Subcutaneous abdominal adipose tissue (tissue), 5 donors: ENCODE results near the gene NPPC.
"Not testable (repeated sequence)": the region's sequence is repeated elsewhere in the genome, so short reads cannot be mapped to it uniquely, and the experiment has no call there.

Source experiments
- H3K27ac ChIP-seq: one replicate; pipeline ENCODE4 v1.7.0; 2013; ENCODE audit warnings: low read depth, mild to moderate bottlenecking, inconsistent platforms, low read length, moderate library complexity
- H3K27me3 ChIP-seq, 5 donors: one replicate each; pipeline ENCODE4 v1.7.0; 2013; ENCODE audit warnings: low read length in 5 of 5, inconsistent platforms in 1 of 5; ENCODE audit not compliant: control insufficient read depth in 5 of 5, insufficient read depth in 4 of 5
- H3K36me3 ChIP-seq, 5 donors: one replicate each; pipeline ENCODE4 v1.7.0; 2013; ENCODE audit warnings: low read length in 5 of 5; ENCODE audit not compliant: control insufficient read depth in 5 of 5, insufficient read depth in 5 of 5
- H3K4me1 ChIP-seq, 5 donors: one replicate each; pipeline ENCODE4 v1.7.0; 2013; ENCODE audit warnings: low read length in 5 of 5, mild to moderate bottlenecking in 3 of 5, moderate library complexity in 1 of 5; ENCODE audit not compliant: control insufficient read depth in 5 of 5, insufficient read depth in 5 of 5
- H3K4me3 ChIP-seq, 5 donors: one replicate each; pipeline ENCODE4 v1.7.0; 2013; ENCODE audit warnings: low read length in 5 of 5, low read depth in 1 of 5
- H3K9ac ChIP-seq, 5 donors: one replicate each; pipeline ENCODE4 v1.7.0; 2013; ENCODE audit warnings: low read length in 5 of 5, mild to moderate bottlenecking in 4 of 5, moderate library complexity in 3 of 5
- H3K9me3 ChIP-seq, 5 donors: one replicate each; pipeline ENCODE4 v1.7.0; 2013; ENCODE audit warnings: low read length in 5 of 5; ENCODE audit not compliant: control insufficient read depth in 5 of 5
- donor health status: healthy.
- donor health status: healthy.
- donor health status: healthy.
- donor health status: healthy.
- donor health status: healthy.

Gene NPPC

GRCh38 chr2:231910771-231911170 is 15.4 kb downstream of the NPPC start:
- H3K9me3 ChIP-seq = no peaks in the 10 kb centered on the region
- H3K36me3 ChIP-seq = no peaks in the 10 kb centered on the region
- no peak overlapping the region for H3K9ac ChIP-seq
- no peak overlapping the region for H3K4me3 ChIP-seq
- H3K4me1 ChIP-seq = peaks cover 0 to 4% (median 0%) of the 10 kb centered on the region in 5 donors
- H3K27me3 ChIP-seq = peaks cover 0 to 8% (median 2%) of the 10 kb centered on the region in 5 donors
- no peak overlapping the region for H3K27ac ChIP-seq

- not testable (repeated sequence) for H3K36me3 ChIP-seq, H3K4me3 ChIP-seq, H3K27me3 ChIP-seq, H3K9ac ChIP-seq, H3K27ac ChIP-seq, H3K4me1 ChIP-seq, H3K9me3 ChIP-seq
Measured at GRCh38 chr2:231910161-231910560, 16.0 kb downstream of the NPPC start.

GRCh38 chr2:231909631-231910030 is 16.6 kb downstream of the NPPC start:
- H3K27ac ChIP-seq = no peak overlapping the region
- peaks cover 0 to 4% (median 0%) of the 10 kb centered on the region in 5 donors for H3K4me1 ChIP-seq
- H3K36me3 ChIP-seq = no peaks in the 10 kb centered on the region
- no peaks in the 10 kb centered on the region for H3K9me3 ChIP-seq
- peaks cover 0 to 8% (median 7%) of the 10 kb centered on the region in 5 donors for H3K27me3 ChIP-seq
- H3K9ac ChIP-seq = no peak overlapping the region
- H3K4me3 ChIP-seq = no peak overlapping the region

GRCh38 chr2:231908584-231908983 is 17.6 kb downstream of the NPPC start:
- no peak overlapping the region for H3K4me3 ChIP-seq
- peaks cover 0 to 4% (median 0%) of the 10 kb centered on the region in 5 donors for H3K4me1 ChIP-seq
- H3K9ac ChIP-seq = no peak overlapping the region
- peaks cover 0 to 12% (median 5%) of the 10 kb centered on the region in 5 donors for H3K27me3 ChIP-seq
- no peak overlapping the region for H3K27ac ChIP-seq
- no peaks in the 10 kb centered on the region for H3K9me3 ChIP-seq
- H3K36me3 ChIP-seq = no peaks in the 10 kb centered on the region

- Histone ChIP-seq H3K27ac (no peak overlapping the region), H3K27me3 (peaks cover 0 to 12% (median 5%) of the 10 kb centered on the region in 5 donors), H3K4me3 (no peak overlapping the region), H3K4me1 (peaks cover 0 to 4% (median 0%) of the 10 kb centered on the region in 5 donors), H3K36me3 (no peaks in the 10 kb centered on the region), H3K9me3 (no peaks in the 10 kb centered on the region), H3K9ac (no peak overlapping the region)
Measured at GRCh38 chr2:231907765-231908164, 18.4 kb downstream of the NPPC start.

- Histone ChIP-seq H3K36me3 (no peaks in the 10 kb centered on the region), H3K4me1 (peaks cover 0 to 5% (median 3%) of the 10 kb centered on the region in 5 donors), H3K4me3 (no peak overlapping the region), H3K9ac (no peak overlapping the region), H3K27ac (no peak overlapping the region), H3K27me3 (peaks cover 0 to 11% (median 5%) of the 10 kb centered on the region in 5 donors), H3K9me3 (no peaks in the 10 kb centered on the region)
Measured at GRCh38 chr2:231905026-231905425, 21.2 kb downstream of the NPPC start.

GRCh38 chr2:231904161-231904611 is 22.0 kb downstream of the NPPC start:
- Histone ChIP-seq H3K9ac (no peak overlapping the region), H3K4me3 (no peak overlapping the region), H3K4me1 (peaks cover 0 to 5% (median 2%) of the 10 kb centered on the region in 5 donors), H3K9me3 (no peaks in the 10 kb centered on the region), H3K36me3 (no peaks in the 10 kb centered on the region), H3K27ac (no peak overlapping the region), H3K27me3 (peaks cover 0 to 11% (median 5%) of the 10 kb centered on the region in 5 donors)

- H3K9me3 ChIP-seq = no peaks in the 10 kb centered on the region
- peaks cover 0 to 11% (median 5%) of the 10 kb centered on the region in 5 donors for H3K27me3 ChIP-seq
- H3K4me3 ChIP-seq = no peak overlapping the region
- H3K9ac ChIP-seq = no peak overlapping the region
- no peak overlapping the region for H3K27ac ChIP-seq
- no peaks in the 10 kb centered on the region for H3K36me3 ChIP-seq
- peaks cover 0 to 5% (median 2%) of the 10 kb centered on the region in 5 donors for H3K4me1 ChIP-seq
Measured at GRCh38 chr2:231902598-231902997, 23.6 kb downstream of the NPPC start.

- H3K27me3 ChIP-seq = peaks cover 0 to 11% (median 5%) of the 10 kb centered on the region in 5 donors
- H3K9me3 ChIP-seq = no peaks in the 10 kb centered on the region
- no peak overlapping the region for H3K27ac ChIP-seq
- peaks cover 0 to 5% (median 2%) of the 10 kb centered on the region in 5 donors for H3K4me1 ChIP-seq
- H3K36me3 ChIP-seq = no peaks in the 10 kb centered on the region
- H3K9ac ChIP-seq = no peak overlapping the region
- no peak overlapping the region for H3K4me3 ChIP-seq
Measured at GRCh38 chr2:231900972-231901371, 25.2 kb downstream of the NPPC start.

GRCh38 chr2:231900486-231900942 is 25.7 kb downstream of the NPPC start:
- no peak overlapping the region for H3K4me3 ChIP-seq
- peaks cover 0 to 5% (median 2%) of the 10 kb centered on the region in 5 donors for H3K4me1 ChIP-seq
- H3K27me3 ChIP-seq = peaks cover 0 to 11% (median 5%) of the 10 kb centered on the region in 5 donors
- H3K36me3 ChIP-seq = no peaks in the 10 kb centered on the region
- H3K9me3 ChIP-seq = no peaks in the 10 kb centered on the region
- H3K9ac ChIP-seq = no peak overlapping the region
- no peak overlapping the region for H3K27ac ChIP-seq
